Hepatocyte (in vitro differentiated cells): ENCODE data around the gene PLSCR3. TPM values are rescaled to one million over a fixed set of nuclear protein-coding genes. Genes with fewer than 3 reads are reported as not detected.
"Not testable (repeated sequence)": the region's sequence is repeated elsewhere in the genome, so short reads cannot be mapped to it uniquely, and the experiment has no call there.

Experiments
- DNase-seq: peaks from one replicate; pipeline ENCODE4 v3.0.0-alpha.2; 2016; ENCODE audit warnings: low spot score
- H2AFZ ChIP-seq: fragments of 200-600 bp; sonication (generic); 2 replicates; pipeline ENCODE4 v1.6.0; 2016; ENCODE audit warnings: antibody characterized with exemption, mild to moderate bottlenecking
- H3K27ac ChIP-seq: fragments of 200-600 bp; sonication (generic); 2 replicates; pipeline ENCODE4 v1.5.1; 2016; ENCODE audit warnings: mild to moderate bottlenecking
- H3K27me3 ChIP-seq: fragments of 200-600 bp; sonication (generic); 2 replicates; pipeline ENCODE4 v1.6.1; 2016
- H3K36me3 ChIP-seq: fragments of 200-600 bp; sonication (generic); replicated peaks from 2 replicates; pipeline ENCODE4 v1.5.1; 2016; ENCODE audit warnings: low read depth; ENCODE audit not compliant: insufficient read depth
- H3K4me1 ChIP-seq: fragments of 200-600 bp; sonication (generic); 2 replicates; pipeline ENCODE4 v1.5.1; 2016; ENCODE audit warnings: mild to moderate bottlenecking, moderate library complexity; ENCODE audit not compliant: insufficient read depth
- H3K4me2 ChIP-seq: fragments of 200-600 bp; sonication (generic); 2 replicates; pipeline ENCODE4 v1.6.0; 2016
- H3K4me3 ChIP-seq: fragments of 200-600 bp; sonication (generic); 2 replicates; pipeline ENCODE4 v1.5.1; 2016; ENCODE audit warnings: mild to moderate bottlenecking
- H3K79me2 ChIP-seq: fragments of 200-600 bp; sonication (generic); 2 replicates; pipeline ENCODE4 v1.6.0; 2017; ENCODE audit warnings: mild to moderate bottlenecking
- H3K9me2 ChIP-seq: fragments of 200-600 bp; sonication (generic); replicated peaks from 2 replicates; pipeline ENCODE4 v1.6.0; 2017; ENCODE audit warnings: mild to moderate bottlenecking; ENCODE audit not compliant: insufficient read depth
- H3K9me3 ChIP-seq: fragments of 200-600 bp; sonication (generic); 2 replicates; pipeline ENCODE4 v1.5.1; 2016; ENCODE audit warnings: low read depth, mild to moderate bottlenecking
- H4K20me1 ChIP-seq: fragments of 200-600 bp; sonication (generic); 2 replicates; pipeline ENCODE4 v1.6.0; 2016; ENCODE audit warnings: mild to moderate bottlenecking; ENCODE audit not compliant: insufficient read depth, poor library complexity, severe bottlenecking
- CTCF ChIP-seq: fragments of 200-600 bp; sonication (generic); IDR thresholded peaks from 2 replicates; pipeline ENCODE4 v1.5.1; 2016; ENCODE audit warnings: antibody characterized with exemption, mild to moderate bottlenecking; ENCODE audit not compliant: poor library complexity
- EZH2 ChIP-seq: fragments of 200-600 bp; sonication (generic); IDR thresholded peaks from 2 replicates; pipeline ENCODE4 v1.6.1; 2016; ENCODE audit warnings: antibody characterized with exemption, mild to moderate bottlenecking, borderline replicate concordance
- EZH2phosphoT487 ChIP-seq: fragments of 200-600 bp; sonication (generic); IDR thresholded peaks from one replicate; pipeline ENCODE4 v1.6.1; 2018; ENCODE audit warnings: antibody characterized with exemption, mild to moderate bottlenecking, low read depth, moderate library complexity; ENCODE audit not compliant: unreplicated experiment, severe bottlenecking
- WGBS: methylation state at CpG from one replicate; pipeline ENCODE4 v1.1.6; 2016; ENCODE audit warnings: low lambda C conversion rate; ENCODE audit errors: missing lambda C conversion rate; 5-methylcytosine and 5-hydroxymethylcytosine counted together
- polyA plus RNA-seq: library from polyadenylated mRNA; unstranded; fragments of >200 nt; fragmentation: Nextera tagmentation; extraction: Ambion mirVana; gene quantifications from 2 replicates; pipeline ENCODE4 v1.2.1, GENCODE V29; 2016
- total RNA-seq: library from RNA; depleted of rRNA; stranded (reverse); fragments of >200 nt; gene quantifications from 2 replicates; pipeline ENCODE4 v1.2.3, GENCODE V29; 2014

The PLSCR3 gene
- total and polyA plus RNA-seq, 2 experiments from 2014 or later: 17.6 to 59.6 TPM

GRCh38 chr17:7374353-7374752, 20.0 kb downstream of the PLSCR3 start:
- Histone ChIP-seq H3K27me3 (no peaks in the 10 kb centered on the region), H3K9me2 (no peaks in the 10 kb centered on the region), H3K4me2 (no peak overlapping the region), H3K36me3 (no peaks in the 10 kb centered on the region), H3K4me1 (no peaks in the 10 kb centered on the region), H3K9me3 (no peaks in the 10 kb centered on the region), H3K79me2 (no peaks in the 10 kb centered on the region), H3K4me3 (no peak overlapping the region), H4K20me1 (no peaks in the 10 kb centered on the region), H2AFZ (no peak overlapping the region), H3K27ac (no peak overlapping the region)
- WGBS: 97% methylated on average over 2 of the region's 2 CpGs
- DNase-seq: no peak
- TF ChIP-seq EZH2: no peak
- TF ChIP-seq CTCF: no peak
- no peak for TF ChIP-seq EZH2phosphoT487

GRCh38 chr17:7370853-7371252, 23.5 kb downstream of the PLSCR3 start:
- H4K20me1 ChIP-seq: no peaks in the 10 kb centered on the region
- H3K79me2 ChIP-seq: no peaks in the 10 kb centered on the region
- H3K9me3 ChIP-seq: no peaks in the 10 kb centered on the region
- H3K27me3 ChIP-seq: no peaks in the 10 kb centered on the region
- no peaks in the 10 kb centered on the region for H3K36me3 ChIP-seq
- no peaks in the 10 kb centered on the region for H3K4me1 ChIP-seq
- H3K4me2 ChIP-seq: no peak overlapping the region
- 89% methylated on average over 4 of the region's 4 CpGs for WGBS
- no peak overlapping the region for H3K27ac ChIP-seq
- no peaks in the 10 kb centered on the region for H3K9me2 ChIP-seq
- DNase-seq: no peak
- H3K4me3 ChIP-seq: no peak overlapping the region
- no peak overlapping the region for H2AFZ ChIP-seq
- no peak for TF ChIP-seq EZH2phosphoT487
- no peak for TF ChIP-seq EZH2
- no peak for TF ChIP-seq CTCF

GRCh38 chr17:7369825-7370224, 24.5 kb downstream of the PLSCR3 start:
- Histone ChIP-seq H3K36me3 (no peaks in the 10 kb centered on the region), H3K79me2 (no peaks in the 10 kb centered on the region), H4K20me1 (no peaks in the 10 kb centered on the region), H3K27me3 (no peaks in the 10 kb centered on the region), H3K4me2 (no peak overlapping the region), H3K4me3 (no peak overlapping the region), H2AFZ (no peak overlapping the region), H3K4me1 (no peaks in the 10 kb centered on the region), H3K9me2 (no peaks in the 10 kb centered on the region), H3K9me3 (no peaks in the 10 kb centered on the region), H3K27ac (no peak overlapping the region)
- 84% methylated on average over 5 of the region's 5 CpGs for WGBS
- DNase-seq: peak; percentile 34
- TF ChIP-seq EZH2phosphoT487 (no peak), CTCF (no peak), EZH2 (no peak)

GRCh38 chr17:7368599-7368994, 25.7 kb downstream of the PLSCR3 start:
- not testable (repeated sequence) for H3K4me1 ChIP-seq, H3K27ac ChIP-seq, H3K9me3 ChIP-seq, H4K20me1 ChIP-seq, H3K79me2 ChIP-seq, H3K4me2 ChIP-seq, H3K4me3 ChIP-seq, H3K9me2 ChIP-seq, H2AFZ ChIP-seq, DNase-seq, H3K27me3 ChIP-seq, H3K36me3 ChIP-seq
- 96% methylated on average over 5 of the region's 5 CpGs for WGBS
